GM21390 (cell line): Measurements from ENCODE around the gene KIR3DL3.
"Not testable (repeated sequence)": the region's sequence is repeated elsewhere in the genome, so short reads cannot be mapped to it uniquely, and the experiment has no call there.

ENCODE experiments used
- ATAC-seq: cut with Tn5 transposase; IDR thresholded peaks from one replicate; pipeline ENCODE4 v1.9.1; 2021; ENCODE audit not compliant: unreplicated experiment

The KIR3DL3 gene

GRCh38 chr19:54724142-54724541, at the start of gene KIR3DL3:
KIR3DL3 (plus strand) TSS chr19:54724442; CDS start chr19:54724497, 55 bp downstream.
- ATAC-seq = no peak

GRCh38 chr19:54676210-54676834, 47.9 kb upstream of the KIR3DL3 start:
- not testable (repeated sequence) for ATAC-seq

GRCh38 chr19:54677217-54677616, 47.0 kb upstream of the KIR3DL3 start:
- ATAC-seq = no peak

GRCh38 chr19:54681596-54681995, 42.6 kb upstream of the KIR3DL3 start:
- ATAC-seq = not testable (repeated sequence)

GRCh38 chr19:54682306-54682856, 41.9 kb upstream of the KIR3DL3 start:
- ATAC-seq = no peak

GRCh38 chr19:54684527-54684926, 39.7 kb upstream of the KIR3DL3 start:
- ATAC-seq = no peak

GRCh38 chr19:54691582-54692297, 32.5 kb upstream of the KIR3DL3 start:
- ATAC-seq = no peak

GRCh38 chr19:54692298-54692615, 32.0 kb upstream of the KIR3DL3 start:
- ATAC-seq = no peak

- ATAC-seq = no peak
Observed at GRCh38 chr19:54694648-54695047, 29.6 kb upstream of the KIR3DL3 start.

GRCh38 chr19:54696117-54696548, 28.1 kb upstream of the KIR3DL3 start:
- ATAC-seq = no peak

- no peak for ATAC-seq
Observed at GRCh38 chr19:54696766-54697165, 27.5 kb upstream of the KIR3DL3 start.

GRCh38 chr19:54697716-54698115, 26.5 kb upstream of the KIR3DL3 start:
- ATAC-seq = not testable (repeated sequence)

GRCh38 chr19:54704928-54705327, 19.3 kb upstream of the KIR3DL3 start:
- ATAC-seq = no peak

- no peak for ATAC-seq
Observed at GRCh38 chr19:54707962-54708361, 16.3 kb upstream of the KIR3DL3 start.

GRCh38 chr19:54708781-54709180, 15.5 kb upstream of the KIR3DL3 start:
- ATAC-seq = no peak

- no peak for ATAC-seq
Observed at GRCh38 chr19:54709212-54709948, 14.9 kb upstream of the KIR3DL3 start.

GRCh38 chr19:54709956-54710355, 14.3 kb upstream of the KIR3DL3 start:
- ATAC-seq = not testable (repeated sequence)

- no peak for ATAC-seq
Observed at GRCh38 chr19:54724644-54725043, 402 bp downstream of the KIR3DL3 start.

- ATAC-seq = no peak
Observed at GRCh38 chr19:54725321-54725720, 1.1 kb downstream of the KIR3DL3 start.

GRCh38 chr19:54727562-54727961, 3.3 kb downstream of the KIR3DL3 start:
- ATAC-seq = no peak

GRCh38 chr19:54728167-54728566, 3.9 kb downstream of the KIR3DL3 start:
- ATAC-seq = no peak
